Measurements from ENCODE around the gene ACTR8. TPM values are rescaled to one million over a fixed set of nuclear protein-coding genes. Genes with fewer than 3 reads are reported as not detected.

Gene ACTR8
- polyA plus RNA-seq, 3 donors: 8.3 to 12.2 (median 10.7) TPM

DNA sequence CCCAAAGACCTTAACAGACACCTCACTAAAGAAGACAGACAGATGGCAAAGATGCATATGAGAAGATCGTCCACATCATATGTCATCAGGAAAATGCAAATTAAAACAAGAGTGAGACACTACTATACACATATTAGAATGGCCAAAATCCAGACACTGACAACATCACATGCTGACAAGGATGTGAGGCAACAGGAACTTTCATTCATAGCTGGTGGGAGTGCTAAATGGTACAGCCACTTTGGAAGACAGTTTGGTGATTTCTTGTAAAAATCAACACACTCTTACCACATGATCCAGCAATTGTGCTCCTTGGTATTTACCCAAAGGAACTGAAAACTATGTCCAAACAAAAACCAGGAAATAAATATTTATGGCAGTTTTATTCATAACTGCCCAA lies 53.4 kb downstream of the ACTR8 start:
- no peaks in the 10 kb centered on the region for H3K36me3 Mint-ChIP-seq
- TF ChIP-seq, protein P1, sequence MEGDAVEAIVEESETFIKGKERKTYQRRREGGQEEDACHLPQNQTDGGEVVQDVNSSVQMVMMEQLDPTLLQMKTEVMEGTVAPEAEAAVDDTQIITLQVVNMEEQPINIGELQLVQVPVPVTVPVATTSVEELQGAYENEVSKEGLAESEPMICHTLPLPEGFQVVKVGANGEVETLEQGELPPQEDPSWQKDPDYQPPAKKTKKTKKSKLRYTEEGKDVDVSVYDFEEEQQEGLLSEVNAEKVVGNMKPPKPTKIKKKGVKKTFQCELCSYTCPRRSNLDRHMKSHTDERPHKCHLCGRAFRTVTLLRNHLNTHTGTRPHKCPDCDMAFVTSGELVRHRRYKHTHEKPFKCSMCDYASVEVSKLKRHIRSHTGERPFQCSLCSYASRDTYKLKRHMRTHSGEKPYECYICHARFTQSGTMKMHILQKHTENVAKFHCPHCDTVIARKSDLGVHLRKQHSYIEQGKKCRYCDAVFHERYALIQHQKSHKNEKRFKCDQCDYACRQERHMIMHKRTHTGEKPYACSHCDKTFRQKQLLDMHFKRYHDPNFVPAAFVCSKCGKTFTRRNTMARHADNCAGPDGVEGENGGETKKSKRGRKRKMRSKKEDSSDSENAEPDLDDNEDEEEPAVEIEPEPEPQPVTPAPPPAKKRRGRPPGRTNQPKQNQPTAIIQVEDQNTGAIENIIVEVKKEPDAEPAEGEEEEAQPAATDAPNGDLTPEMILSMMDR (IDR thresholded peaks at IDR 0.05): no peak
- no peak overlapping the region for H3K27ac ChIP-seq (ENCODE audit: low read depth in 1 of 2, low read length in 2 of 2)
- H3K27me3 Mint-ChIP-seq (ENCODE audit: low read depth in 3 of 3): peaks cover 4 to 11% (median 8%) of the 10 kb centered on the region in 3 donors
- intact Hi-C loops (cut with micrococcal nuclease): no loop called here
- H3K27ac Mint-ChIP-seq: no peak overlapping the region
- no peak overlapping the region for H3K4me2 ChIP-seq (replicated peaks; ENCODE audit: extremely low read depth, low read length, poor library complexity, severe bottlenecking)
- H4K20me1 ChIP-seq (ENCODE audit: insufficient read depth, low read length): no peaks in the 10 kb centered on the region
- H3K36me3 ChIP-seq (replicated peaks in 1 of 2; ENCODE audit: control insufficient read depth in 1 of 2, insufficient read depth in 2 of 2, low read length in 2 of 2): no peaks in the 10 kb centered on the region
- peaks cover 3% of the 10 kb centered on the region for H3K4me1 Mint-ChIP-seq
- WGBS (ENCODE audit: insufficient coverage): 80% methylated on average over 1 of the region's 1 CpG
- no peaks in the 10 kb centered on the region for H3K9me3 ChIP-seq (replicated peaks in 1 of 2; ENCODE audit: control insufficient read depth in 1 of 2, insufficient read depth in 1 of 2, low read length in 2 of 2)
- H3K4me3 ChIP-seq (replicated peaks in 1 of 3; ENCODE audit: low read depth in 2 of 3, low read length in 3 of 3): no peak overlapping the region
- H3K4me3 Mint-ChIP-seq: no peak overlapping the region
- DNase-seq: no peak
- no peaks in the 10 kb centered on the region for H3K79me2 ChIP-seq (ENCODE audit: insufficient read depth, low read length)
- no peak overlapping the region for H3K9ac ChIP-seq (ENCODE audit: insufficient read depth, low read length, poor library complexity, severe bottlenecking)
- no peaks in the 10 kb centered on the region for H3K27me3 ChIP-seq (ENCODE audit: control insufficient read depth in 2 of 2, insufficient read depth in 2 of 2, low read length in 2 of 2)
- no peak overlapping the region for H2AFZ ChIP-seq (ENCODE audit: insufficient read depth, low read depth, low read length, poor library complexity, severe bottlenecking)
- peaks cover 5 to 6% of the 10 kb centered on the region in 2 donors for H3K4me1 ChIP-seq (ENCODE audit: control insufficient read depth in 1 of 2, insufficient read depth in 2 of 2, low read length in 2 of 2)
- peaks cover 0 to 3% (median 0%) of the 10 kb centered on the region in 7 donors for H3K9me3 Mint-ChIP-seq

DNA sequence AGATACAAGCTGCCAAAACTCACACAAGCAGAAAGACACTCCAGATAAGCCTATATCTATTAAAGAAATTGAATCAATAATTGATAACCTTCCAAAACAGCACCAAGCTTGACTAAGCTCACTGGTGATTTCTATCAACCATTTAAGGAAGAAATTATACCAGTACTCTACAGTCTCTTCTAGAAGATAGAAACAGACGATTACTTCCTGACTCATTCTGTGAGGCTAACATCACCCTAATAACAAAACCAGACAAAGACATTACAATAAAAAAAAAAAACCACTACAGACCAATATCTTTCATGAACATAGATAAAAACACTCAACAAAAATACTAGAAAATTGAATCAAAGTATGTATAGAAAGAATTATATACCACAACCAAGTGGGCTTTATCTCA lies 55.9 kb downstream of the ACTR8 start:
- no peak overlapping the region for H3K4me2 ChIP-seq (replicated peaks; ENCODE audit: extremely low read depth, low read length, poor library complexity, severe bottlenecking)
- no peaks in the 10 kb centered on the region for H3K79me2 ChIP-seq (ENCODE audit: insufficient read depth, low read length)
- no peaks in the 10 kb centered on the region for H3K27me3 ChIP-seq (ENCODE audit: control insufficient read depth in 2 of 2, insufficient read depth in 2 of 2, low read length in 2 of 2)
- no peaks in the 10 kb centered on the region for H3K36me3 ChIP-seq (replicated peaks in 1 of 2; ENCODE audit: control insufficient read depth in 1 of 2, insufficient read depth in 2 of 2, low read length in 2 of 2)
- no peak overlapping the region for H3K4me3 Mint-ChIP-seq
- no peaks in the 10 kb centered on the region for H3K36me3 Mint-ChIP-seq
- H3K27me3 Mint-ChIP-seq (ENCODE audit: low read depth in 3 of 3): peaks cover 4 to 16% (median 8%) of the 10 kb centered on the region in 3 donors
- TF ChIP-seq, protein P1 (IDR thresholded peaks at IDR 0.05): no peak
- WGBS (ENCODE audit: insufficient coverage): no CpG with 5 or more reads among the region's 1 CpG
- peaks cover 0 to 3% (median 0%) of the 10 kb centered on the region in 7 donors for H3K9me3 Mint-ChIP-seq
- H3K4me1 Mint-ChIP-seq: no peaks in the 10 kb centered on the region
- H3K9me3 ChIP-seq (replicated peaks in 1 of 2; ENCODE audit: control insufficient read depth in 1 of 2, insufficient read depth in 1 of 2, low read length in 2 of 2): no peaks in the 10 kb centered on the region
- H2AFZ ChIP-seq (ENCODE audit: insufficient read depth, low read depth, low read length, poor library complexity, severe bottlenecking): no peak overlapping the region
- no peak overlapping the region for H3K9ac ChIP-seq (ENCODE audit: insufficient read depth, low read length, poor library complexity, severe bottlenecking)
- H3K27ac ChIP-seq (ENCODE audit: low read depth in 1 of 2, low read length in 2 of 2): no peak overlapping the region
- DNase-seq: no peak
- no peaks in the 10 kb centered on the region for H3K4me1 ChIP-seq (ENCODE audit: control insufficient read depth in 1 of 2, insufficient read depth in 2 of 2, low read length in 2 of 2)
- no peaks in the 10 kb centered on the region for H4K20me1 ChIP-seq (ENCODE audit: insufficient read depth, low read length)
- no peak overlapping the region for H3K4me3 ChIP-seq (replicated peaks in 1 of 3; ENCODE audit: low read depth in 2 of 3, low read length in 3 of 3)
- no peak overlapping the region for H3K27ac Mint-ChIP-seq
- intact Hi-C loops (cut with micrococcal nuclease): no loop called here

All from CD14-positive monocyte (primary cell).